Caco-2 (cell line): Measurements from ENCODE around the gene METTL15. TPM values are rescaled to one million over a fixed set of nuclear protein-coding genes. Genes with fewer than 3 reads are reported as not detected.

Experiments
- BruUV-seq: library from RNA; stranded (reverse); fragments of 400-500 nt; replicated peaks from 2 replicates; lab custom pipeline; 2021; lab: Mats Ljungman, UMichigan
- CTCF ChIA-PET: fragments of 300-600 bp; sonication (Branson Sonifier 250); formaldehyde crosslinking; loops from one replicate; lab custom pipeline; 2022; ENCODE audit warnings: antibody characterized with exemption; lab: Charles Lee
- POLR2A ChIA-PET: fragments of 300-600 bp; sonication (Branson Sonifier 250); formaldehyde crosslinking; loops from one replicate; lab custom pipeline; 2022; ENCODE audit warnings: antibody characterized with exemption; lab: Charles Lee
- DNase-seq, 2 experiments: peaks; one replicate each; pipeline versions ENCODE4 v3.0.0 to v3.0.0-alpha.2; 2020 to 2022
- H3K27me3 ChIP-seq: replicated peaks from 2 replicates; pipeline ENCODE4 v1.6.0; 2011; ENCODE audit warnings: low read length; ENCODE audit not compliant: control insufficient read depth, insufficient read depth
- H3K36me3 ChIP-seq: 2 replicates; pipeline ENCODE4 v1.5.1; 2011; ENCODE audit warnings: low read length; ENCODE audit not compliant: control insufficient read depth, insufficient read depth
- H3K4me1 ChIP-seq: fragments of 250-450 bp; sonication (Bioruptor Pico); 2 replicates; pipeline ENCODE4 v1.5.1; 2020; ENCODE audit warnings: mild to moderate bottlenecking
- H3K4me3 ChIP-seq: 2 replicates; pipeline ENCODE4 v1.5.1; 2011; ENCODE audit warnings: low read depth, mild to moderate bottlenecking, control low read depth, low read length
- H3K9me3 ChIP-seq: fragments of 250-450 bp; sonication (Bioruptor Pico); 2 replicates; pipeline ENCODE4 v1.5.1; 2020; ENCODE audit warnings: mild to moderate bottlenecking, moderate library complexity
- H3K27ac Mint-ChIP-seq: one replicate; pipeline ENCODE4 v1.8.0; 2022; ENCODE audit warnings: mixed read lengths; ENCODE audit not compliant: unreplicated experiment
- H3K27me3 Mint-ChIP-seq: one replicate; pipeline ENCODE4 v1.8.0; 2022; ENCODE audit warnings: mixed read lengths; ENCODE audit not compliant: insufficient read depth, unreplicated experiment
- H3K36me3 Mint-ChIP-seq: one replicate; pipeline ENCODE4 v1.8.0; 2022; ENCODE audit warnings: mild to moderate bottlenecking, mixed read lengths; ENCODE audit not compliant: insufficient read depth, unreplicated experiment
- H3K4me1 Mint-ChIP-seq: one replicate; pipeline ENCODE4 v1.8.0; 2022; ENCODE audit warnings: low read depth, mixed read lengths; ENCODE audit not compliant: unreplicated experiment
- H3K4me3 Mint-ChIP-seq: one replicate; pipeline ENCODE4 v1.8.0; 2022; ENCODE audit warnings: mild to moderate bottlenecking, moderate library complexity, mixed read lengths; ENCODE audit not compliant: unreplicated experiment
- H3K9me3 Mint-ChIP-seq: one replicate; pipeline ENCODE4 v1.8.0; 2022; ENCODE audit warnings: mixed read lengths; ENCODE audit not compliant: unreplicated experiment
- intact Hi-C: fragments of 100-400 bp; cut with micrococcal nuclease; formaldehyde crosslinking; loops from one replicate; pipeline ENCODE4 v1.10.0; 2022; ENCODE audit not compliant: unreplicated experiment
- total RNA-seq: library from RNA; stranded (reverse); gene quantifications from 2 replicates; pipeline ENCODE4 v1.2.3, GENCODE V29; 2022
- TF ChIP-seq, protein P1 (sequence below), 2 experiments: fragments of 200-600 bp in 1 of 2; IDR thresholded peaks; 1 replicate in 1 of 2; 2 replicates in 1 of 2; pipeline versions ENCODE4 v1.5.1 to v1.8.0; 2011 to 2022; ENCODE audit warnings: antibody characterized with exemption in 1 of 2, control low read depth in 1 of 2, inconsistent platforms in 1 of 2, low read depth in 1 of 2, low read length in 1 of 2, mild to moderate bottlenecking in 1 of 2, moderate library complexity in 1 of 2; ENCODE audit not compliant: insufficient read depth in 1 of 2, severe bottlenecking in 1 of 2, unreplicated experiment in 1 of 2

METTL15 gene
- total RNA-seq, 1 experiment from 2014 or later, result 14.4 TPM

DNA sequence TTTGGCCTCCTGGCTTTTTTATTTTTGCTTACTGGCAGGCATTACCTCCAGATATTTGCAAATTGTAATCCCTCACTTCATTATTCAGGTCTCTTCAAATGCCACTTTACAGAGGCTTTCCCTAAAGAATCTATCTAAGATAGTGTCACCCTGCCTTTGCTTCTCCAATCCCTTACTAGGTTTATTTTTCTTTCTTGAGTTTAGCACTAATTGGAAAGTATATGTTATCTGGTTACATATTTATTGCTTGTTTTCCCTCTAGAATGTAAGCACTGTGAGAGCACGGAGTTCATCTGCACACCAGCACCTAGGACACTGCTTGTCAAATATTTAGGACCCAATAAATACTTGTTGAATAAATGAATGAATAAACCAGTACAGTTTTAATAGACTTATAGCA is 3.8 kb upstream of the METTL15 start:
- Histone ChIP-seq H3K4me3 (no peak overlapping the region), H3K27me3 (no peaks in the 10 kb centered on the region), H3K4me1 (peaks cover 6% of the 10 kb centered on the region; the same call in 1 of the 2 replicates), H3K9me3 (no peaks in the 10 kb centered on the region), H3K36me3 (no peaks in the 10 kb centered on the region)
- Mint-ChIP-seq H3K36me3 (peaks cover 8% of the 10 kb centered on the region), H3K4me3 (no peak overlapping the region), H3K27me3 (no peaks in the 10 kb centered on the region), H3K9me3 (no peaks in the 10 kb centered on the region), H3K27ac (no peak overlapping the region), H3K4me1 (peaks cover 6% of the 10 kb centered on the region)
- no TSS peak for BruUV-seq
- POLR2A ChIA-PET, result interaction anchor here (0.6 kb wide), 1 partner anchor 403 kb away, joined by 3 read pairs; no protein-coding TSS in a partner anchor
- intact Hi-C loops, result no loop called here
- DNase-seq, result no peak
- TF ChIP-seq, protein P1, sequence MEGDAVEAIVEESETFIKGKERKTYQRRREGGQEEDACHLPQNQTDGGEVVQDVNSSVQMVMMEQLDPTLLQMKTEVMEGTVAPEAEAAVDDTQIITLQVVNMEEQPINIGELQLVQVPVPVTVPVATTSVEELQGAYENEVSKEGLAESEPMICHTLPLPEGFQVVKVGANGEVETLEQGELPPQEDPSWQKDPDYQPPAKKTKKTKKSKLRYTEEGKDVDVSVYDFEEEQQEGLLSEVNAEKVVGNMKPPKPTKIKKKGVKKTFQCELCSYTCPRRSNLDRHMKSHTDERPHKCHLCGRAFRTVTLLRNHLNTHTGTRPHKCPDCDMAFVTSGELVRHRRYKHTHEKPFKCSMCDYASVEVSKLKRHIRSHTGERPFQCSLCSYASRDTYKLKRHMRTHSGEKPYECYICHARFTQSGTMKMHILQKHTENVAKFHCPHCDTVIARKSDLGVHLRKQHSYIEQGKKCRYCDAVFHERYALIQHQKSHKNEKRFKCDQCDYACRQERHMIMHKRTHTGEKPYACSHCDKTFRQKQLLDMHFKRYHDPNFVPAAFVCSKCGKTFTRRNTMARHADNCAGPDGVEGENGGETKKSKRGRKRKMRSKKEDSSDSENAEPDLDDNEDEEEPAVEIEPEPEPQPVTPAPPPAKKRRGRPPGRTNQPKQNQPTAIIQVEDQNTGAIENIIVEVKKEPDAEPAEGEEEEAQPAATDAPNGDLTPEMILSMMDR (IDR thresholded peaks at IDR 0.05; ENCODE audit: insufficient read depth in 1 of 2, low read depth in 1 of 2, low read length in 1 of 2, severe bottlenecking in 1 of 2, unreplicated experiment in 1 of 2), result no peak
- CTCF ChIA-PET, result no interaction called here

DNA sequence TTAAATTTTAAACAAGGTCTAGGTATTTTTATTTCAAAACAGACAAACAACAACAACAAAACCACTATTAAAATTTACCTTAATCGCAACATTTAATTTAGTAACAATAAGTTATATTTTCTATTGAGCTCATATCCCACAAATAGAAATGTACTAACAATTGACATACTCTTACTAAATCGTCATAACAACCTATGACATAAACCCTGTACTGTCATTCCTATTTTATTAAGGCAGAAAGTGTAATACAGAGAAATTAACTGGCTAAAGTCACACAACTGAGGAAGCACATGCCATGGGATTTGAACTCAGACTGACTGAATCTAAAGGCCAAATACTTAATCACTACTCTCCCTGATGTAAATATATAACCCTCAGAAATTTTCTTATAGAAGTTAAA is 3.2 kb upstream of the METTL15 start:
- no peaks in the 10 kb centered on the region for H3K9me3 Mint-ChIP-seq
- Histone ChIP-seq H3K36me3 (no peaks in the 10 kb centered on the region), H3K9me3 (no peaks in the 10 kb centered on the region), H3K4me1 (peaks cover 10% of the 10 kb centered on the region; the same call in 1 of the 2 replicates), H3K4me3 (no peak overlapping the region), H3K27me3 (no peaks in the 10 kb centered on the region)
- H3K36me3 Mint-ChIP-seq, result peaks cover 8% of the 10 kb centered on the region
- TF ChIP-seq, protein P1 (IDR thresholded peaks at IDR 0.05; ENCODE audit: insufficient read depth in 1 of 2, low read depth in 1 of 2, low read length in 1 of 2, severe bottlenecking in 1 of 2, unreplicated experiment in 1 of 2), result no peak
- no peak overlapping the region for H3K27ac Mint-ChIP-seq
- DNase-seq, result no peak
- no peaks in the 10 kb centered on the region for H3K27me3 Mint-ChIP-seq
- H3K4me1 Mint-ChIP-seq, result peaks cover 6% of the 10 kb centered on the region
- H3K4me3 Mint-ChIP-seq, result no peak overlapping the region
- CTCF ChIA-PET, result no interaction called here
- no TSS peak for BruUV-seq
- POLR2A ChIA-PET, result interaction anchor here (0.6 kb wide), 1 partner anchor 404 kb away, joined by 3 read pairs; no protein-coding TSS in a partner anchor
- intact Hi-C loops, result no loop called here

DNA sequence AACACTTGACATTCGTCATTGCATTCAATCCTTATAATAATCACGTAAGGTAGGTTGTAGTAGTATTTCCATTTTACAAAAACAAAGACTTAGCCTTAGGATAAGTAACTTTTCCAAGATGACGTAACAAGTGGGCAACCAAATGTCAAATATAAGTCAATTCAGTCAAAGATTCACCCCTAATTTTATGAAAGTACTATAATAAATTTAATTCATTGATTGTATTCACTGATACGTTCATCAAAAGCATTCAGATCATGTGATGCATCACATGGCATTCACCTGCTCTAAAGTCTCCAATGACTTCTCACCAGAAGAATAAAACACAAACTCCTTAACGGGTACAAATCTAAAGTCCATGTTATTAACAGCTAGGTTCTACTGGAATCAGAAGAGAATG is 2.3 kb upstream of the METTL15 start:
- TF ChIP-seq, protein P1 (IDR thresholded peaks at IDR 0.05; ENCODE audit: insufficient read depth in 1 of 2, low read depth in 1 of 2, low read length in 1 of 2, severe bottlenecking in 1 of 2, unreplicated experiment in 1 of 2), result no peak
- peaks cover 6% of the 10 kb centered on the region for H3K4me1 Mint-ChIP-seq
- no TSS peak for BruUV-seq
- H3K4me1 ChIP-seq, result peaks cover 10% of the 10 kb centered on the region; the same call in 1 of the 2 replicates
- DNase-seq, result no peak
- no peak overlapping the region for H3K27ac Mint-ChIP-seq
- H3K4me3 Mint-ChIP-seq, result peak overlapping the region; percentile 94
- H3K27me3 ChIP-seq, result no peaks in the 10 kb centered on the region
- no peaks in the 10 kb centered on the region for H3K27me3 Mint-ChIP-seq
- ChIA-PET CTCF (no interaction called here), POLR2A (interaction anchor here (0.7 kb wide), 1 partner anchor 220 kb away, joined by 7 read pairs; no protein-coding TSS in a partner anchor)
- no peaks in the 10 kb centered on the region for H3K36me3 ChIP-seq
- no peak overlapping the region for H3K4me3 ChIP-seq
- no peaks in the 10 kb centered on the region for H3K9me3 ChIP-seq
- H3K9me3 Mint-ChIP-seq, result no peaks in the 10 kb centered on the region
- intact Hi-C loops, result no loop called here
- peaks cover 8% of the 10 kb centered on the region for H3K36me3 Mint-ChIP-seq
